Lung (tissue), 12 donors: ENCODE data around the gene TPRG1. TPM values are rescaled to one million over a fixed set of nuclear protein-coding genes. Genes with fewer than 3 reads are reported as not detected.

Experiments
- ATAC-seq: fragments of 200-7000 bp; cut with Tn5 transposase; one replicate; pipeline ENCODE4 v1.9.1; 2020; ENCODE audit warnings: moderate number of reproducible peaks; ENCODE audit not compliant: insufficient read depth, low FRiP score
- DNase-seq, 3 donors: peaks; one replicate each; pipeline ENCODE4 v3.0.0-alpha.2; 2013 to 2017
- H3K27ac ChIP-seq, 2 donors: one replicate each; pipeline ENCODE4 v1.5.1; 2013; ENCODE audit warnings: mild to moderate bottlenecking in 2 of 2, moderate library complexity in 2 of 2, control low read depth in 1 of 2, inconsistent platforms in 1 of 2, low read depth in 1 of 2, low read length in 1 of 2
- H3K27me3 ChIP-seq, 3 donors: one replicate each; pipeline ENCODE4 v1.5.1; 2013; ENCODE audit warnings: low read length in 2 of 3; ENCODE audit not compliant: control insufficient read depth in 3 of 3, insufficient read depth in 3 of 3
- H3K36me3 ChIP-seq, 4 donors: one replicate each; pipeline ENCODE4 v1.5.1; 2013; ENCODE audit warnings: low read length in 4 of 4, mild to moderate bottlenecking in 1 of 4, moderate library complexity in 1 of 4; ENCODE audit not compliant: control insufficient read depth in 4 of 4, insufficient read depth in 4 of 4
- H3K4me1 ChIP-seq, 5 donors: one replicate each; pipeline ENCODE4 v1.5.1; 2013; ENCODE audit warnings: low read length in 5 of 5, mild to moderate bottlenecking in 2 of 5, moderate library complexity in 1 of 5; ENCODE audit not compliant: control insufficient read depth in 5 of 5, insufficient read depth in 5 of 5
- H3K4me3 ChIP-seq: one replicate; pipeline ENCODE4 v1.5.1; 2013; ENCODE audit warnings: mild to moderate bottlenecking, control low read depth, moderate library complexity
- H3K9ac ChIP-seq, 2 donors: one replicate each; pipeline ENCODE4 v1.5.1; 2013; ENCODE audit warnings: low read length in 2 of 2, control low read depth in 1 of 2; ENCODE audit not compliant: insufficient read depth in 1 of 2
- H3K9me3 ChIP-seq, 4 donors: one replicate each; pipeline ENCODE4 v1.5.1; 2013; ENCODE audit warnings: low read length in 3 of 4, mild to moderate bottlenecking in 1 of 4, moderate library complexity in 1 of 4; ENCODE audit not compliant: control insufficient read depth in 4 of 4, insufficient read depth in 3 of 4
- WGBS, 2 donors: extraction: QIAGEN DNeasy Blood & Tissue Kit; methylation state at CpG; one replicate each; pipeline ENCODE4 v1.1.7; 2013; 5-methylcytosine and 5-hydroxymethylcytosine counted together
- polyA plus RNA-seq, 2 donors: library from polyadenylated mRNA; stranded (reverse); fragments of 200-250 nt; gene quantifications; one replicate each; pipeline ENCODE4 v1.2.1, GENCODE V29; 2013
- total RNA-seq, 2 donors: library from RNA; depleted of rRNA in 1 of 2; stranded (reverse); fragments of >200 nt in 1 of 2; gene quantifications; one replicate each; pipeline ENCODE4 v1.2.1, GENCODE V29; 2014 to 2021
- TF ChIP-seq, protein P1 (sequence below): IDR thresholded peaks from 2 replicates; pipeline ENCODE4 v1.5.1; 2012; ENCODE audit warnings: mild to moderate bottlenecking; ENCODE audit errors: control extremely low read depth, extremely low read depth
- donor health status: control.
- donor health status: control.
- donor health status: Bipolar disorder and iron deficiency.
- donor health status: healthy.
- donor health status: DM: yes; HTN: yes; CAD: no.

TPRG1 gene
- total and polyA plus RNA-seq, 4 donors, result 3.7 to 13.8 (median 9.4) TPM

GRCh38 chr3:189146848-189147247, 24.9 kb upstream of the TPRG1 start:
- no peak overlapping the region for H3K27ac ChIP-seq
- no peaks in the 10 kb centered on the region for H3K27me3 ChIP-seq
- TF ChIP-seq, protein P1, sequence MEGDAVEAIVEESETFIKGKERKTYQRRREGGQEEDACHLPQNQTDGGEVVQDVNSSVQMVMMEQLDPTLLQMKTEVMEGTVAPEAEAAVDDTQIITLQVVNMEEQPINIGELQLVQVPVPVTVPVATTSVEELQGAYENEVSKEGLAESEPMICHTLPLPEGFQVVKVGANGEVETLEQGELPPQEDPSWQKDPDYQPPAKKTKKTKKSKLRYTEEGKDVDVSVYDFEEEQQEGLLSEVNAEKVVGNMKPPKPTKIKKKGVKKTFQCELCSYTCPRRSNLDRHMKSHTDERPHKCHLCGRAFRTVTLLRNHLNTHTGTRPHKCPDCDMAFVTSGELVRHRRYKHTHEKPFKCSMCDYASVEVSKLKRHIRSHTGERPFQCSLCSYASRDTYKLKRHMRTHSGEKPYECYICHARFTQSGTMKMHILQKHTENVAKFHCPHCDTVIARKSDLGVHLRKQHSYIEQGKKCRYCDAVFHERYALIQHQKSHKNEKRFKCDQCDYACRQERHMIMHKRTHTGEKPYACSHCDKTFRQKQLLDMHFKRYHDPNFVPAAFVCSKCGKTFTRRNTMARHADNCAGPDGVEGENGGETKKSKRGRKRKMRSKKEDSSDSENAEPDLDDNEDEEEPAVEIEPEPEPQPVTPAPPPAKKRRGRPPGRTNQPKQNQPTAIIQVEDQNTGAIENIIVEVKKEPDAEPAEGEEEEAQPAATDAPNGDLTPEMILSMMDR, result no peak
- H3K4me1 ChIP-seq, result peaks cover 0 to 5% (median 0%) of the 10 kb centered on the region in 5 donors
- H3K9ac ChIP-seq, result no peak overlapping the region
- no peaks in the 10 kb centered on the region for H3K9me3 ChIP-seq
- WGBS, 2 donors, result 62 to 75% methylated on average over 2 of the region's 2 CpGs
- no peak overlapping the region for H3K4me3 ChIP-seq
- DNase-seq (no peak), ATAC-seq (no peak)
- H3K36me3 ChIP-seq, result no peaks in the 10 kb centered on the region

DNA sequence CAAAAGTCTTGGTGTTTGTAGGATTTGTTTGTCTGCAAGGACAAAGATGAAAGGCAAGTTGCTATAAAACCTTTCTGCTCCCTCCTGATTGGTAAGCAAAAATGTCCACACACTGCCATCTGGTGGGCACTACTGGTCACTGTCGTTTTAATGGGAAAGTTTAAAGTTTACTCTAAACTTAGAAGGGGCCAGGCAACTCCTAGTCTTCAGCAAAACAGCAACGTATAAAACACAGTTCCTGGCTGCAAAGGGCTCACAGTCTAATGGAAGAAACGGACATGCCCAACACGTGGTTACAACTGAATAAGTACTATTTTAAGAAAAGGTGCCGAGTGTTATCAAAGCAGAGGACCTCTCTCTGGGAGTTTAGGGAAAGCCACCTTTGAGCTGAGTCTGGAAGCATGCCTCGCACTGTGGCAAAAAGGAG, 23.7 kb upstream of the TPRG1 start:
- no peaks in the 10 kb centered on the region for H3K36me3 ChIP-seq
- H3K4me1 ChIP-seq, result peaks cover 0 to 5% (median 0%) of the 10 kb centered on the region in 5 donors
- 33% methylated on average over 6 of the region's 6 CpGs for WGBS, 2 donors
- no peak overlapping the region for H3K4me3 ChIP-seq
- no peak overlapping the region for H3K27ac ChIP-seq
- ATAC-seq (peak; percentile 82), DNase-seq (peak; percentile 76 to 86 (median 82))
- H3K9me3 ChIP-seq, result no peaks in the 10 kb centered on the region
- TF ChIP-seq, protein P1, result peak; percentile 76
- H3K27me3 ChIP-seq, result no peaks in the 10 kb centered on the region
- H3K9ac ChIP-seq, result no peak overlapping the region

DNA sequence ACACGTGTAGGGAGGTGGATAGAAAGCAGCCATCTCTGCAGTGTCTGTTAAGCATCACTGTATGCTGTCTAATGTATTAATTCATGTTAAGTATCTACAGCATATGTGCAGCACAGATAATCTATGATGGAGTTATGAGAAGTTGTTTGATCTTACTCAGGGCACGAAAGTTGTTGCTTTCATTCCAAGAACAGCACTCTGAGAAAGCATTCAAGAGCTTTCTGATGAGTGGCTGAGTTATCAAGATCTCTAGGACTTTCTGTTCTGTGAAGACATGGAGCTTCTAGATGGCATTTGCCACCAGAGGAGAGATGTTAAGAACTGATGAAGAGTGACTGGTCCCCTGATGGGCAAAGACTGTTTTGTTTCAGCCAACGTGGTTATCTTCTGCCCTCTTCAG, 22.6 kb upstream of the TPRG1 start:
- 51 to 64% methylated on average over 3 of the region's 3 CpGs for WGBS, 2 donors
- peaks cover 0 to 5% (median 0%) of the 10 kb centered on the region in 5 donors for H3K4me1 ChIP-seq

More for the DNA sequence above, 22.6 kb upstream of the TPRG1 start:
- no peak for ATAC-seq
- Histone ChIP-seq H3K4me3 (no peak overlapping the region), H3K9ac (no peak overlapping the region), H3K36me3 (no peaks in the 10 kb centered on the region), H3K9me3 (no peaks in the 10 kb centered on the region), H3K27me3 (no peaks in the 10 kb centered on the region), H3K27ac (no peak overlapping the region)
- TF ChIP-seq, protein P1, result no peak
- DNase-seq, result no peak
